Endothelial cell of umbilical vein (primary cell): ENCODE results near the gene NEK4. TPM values are rescaled to one million over a fixed set of nuclear protein-coding genes. Genes with fewer than 3 reads are reported as not detected.

Experiments used
- BruUV-seq: library from RNA; stranded (reverse); fragments of 400-500 nt; replicated peaks from 2 replicates; lab custom pipeline; 2021; lab: Mats Ljungman, UMichigan
- CTCF ChIA-PET: fragments of 300-600, 350-600 bp; sonication (Branson Sonifier 250); formaldehyde crosslinking; loops from one replicate; lab custom pipeline; 2021; ENCODE audit warnings: antibody characterized with exemption, inconsistent platforms; lab: Charles Lee
- POLR2A ChIA-PET: fragments of 300-600, 350-600 bp; sonication (Branson Sonifier 250); formaldehyde crosslinking; loops from one replicate; lab custom pipeline; 2021; ENCODE audit warnings: antibody characterized with exemption, inconsistent platforms; lab: Charles Lee
- DNase-seq: peaks from one replicate; pipeline ENCODE4 v3.0.0-alpha.2; 2011; ENCODE audit warnings: low read depth, low spot score
- FAIRE-seq: peaks from 2 replicates; lab custom pipeline; 2011; peaks lifted over from hg19 to GRCh38; lab: Jason Lieb, UNC
- H2AFZ ChIP-seq: 2 replicates; pipeline ENCODE4 v1.6.0; 2012; ENCODE audit warnings: low read depth, low read length, control low read depth, inconsistent platforms
- H3K27ac ChIP-seq: 2 replicates; pipeline ENCODE4 v1.5.1; 2011; ENCODE audit warnings: low read depth, mild to moderate bottlenecking, control low read depth, low read length, moderate library complexity; ENCODE audit not compliant: insufficient read depth
- H3K27me3 ChIP-seq, 2 experiments: 2 replicates each; pipeline versions ENCODE4 v1.6.0 to v1.6.1; 2011; ENCODE audit warnings: low read length in 2 of 2, mixed read lengths in 1 of 2; ENCODE audit not compliant: control insufficient read depth in 2 of 2, insufficient read depth in 2 of 2
- H3K36me3 ChIP-seq, 2 experiments: 2 replicates in 1 of 2; 3 replicates in 1 of 2; pipeline ENCODE4 v1.5.1; 2011; ENCODE audit warnings: low read length in 2 of 2, mild to moderate bottlenecking in 1 of 2, moderate library complexity in 1 of 2; ENCODE audit not compliant: control insufficient read depth in 2 of 2, insufficient read depth in 2 of 2; ENCODE audit errors: extremely low read depth in 1 of 2
- H3K4me1 ChIP-seq: 3 replicates; pipeline ENCODE4 v1.5.1; 2011; ENCODE audit warnings: mild to moderate bottlenecking, low read length; ENCODE audit not compliant: control insufficient read depth, insufficient read depth; ENCODE audit errors: extremely low read depth
- H3K4me2 ChIP-seq: 2 replicates; pipeline ENCODE4 v1.6.1; 2011; ENCODE audit warnings: low read length, control low read depth, mixed read lengths; ENCODE audit not compliant: insufficient read depth
- H3K4me3 ChIP-seq, 3 experiments: fragments of 200-600 bp in 1 of 3; sonication (generic), shearing (Covaris generic) in 1 of 3; replicated peaks in 1 of 3; 2 replicates each; pipeline ENCODE4 v1.5.1; 2011 to 2016; ENCODE audit warnings: control low read depth in 3 of 3, low read length in 3 of 3, mild to moderate bottlenecking in 2 of 3, inconsistent platforms in 1 of 3, low read depth in 1 of 3, moderate library complexity in 1 of 3; ENCODE audit not compliant: insufficient read depth in 1 of 3
- H3K79me2 ChIP-seq: 2 replicates; pipeline ENCODE4 v1.6.0; 2012; ENCODE audit warnings: low read length, inconsistent platforms; ENCODE audit not compliant: control insufficient read depth, insufficient read depth
- H3K9ac ChIP-seq: replicated peaks from 2 replicates; pipeline ENCODE3; 2011; ENCODE audit warnings: low read length, control low read depth; ENCODE audit not compliant: insufficient read depth; ENCODE audit errors: extremely low read depth
- H3K9me1 ChIP-seq: replicated peaks from 3 replicates; pipeline ENCODE4 v1.6.0; 2011; ENCODE audit warnings: mild to moderate bottlenecking, low read length; ENCODE audit not compliant: control insufficient read depth, insufficient read depth; ENCODE audit errors: extremely low read depth
- H3K9me3 ChIP-seq: replicated peaks from 2 replicates; pipeline ENCODE4 v1.5.1; 2012; ENCODE audit warnings: low read length, inconsistent platforms; ENCODE audit not compliant: control insufficient read depth, insufficient read depth
- H4K20me1 ChIP-seq: replicated peaks from 2 replicates; pipeline ENCODE3; 2011; ENCODE audit warnings: mild to moderate bottlenecking, low read length; ENCODE audit not compliant: control insufficient read depth, insufficient read depth; ENCODE audit errors: extremely low read depth
- EZH2 ChIP-seq: IDR thresholded peaks from 2 replicates; pipeline ENCODE4 v1.6.1; 2012; ENCODE audit warnings: borderline replicate concordance, low read depth, mild to moderate bottlenecking, moderate library complexity, low read length, inconsistent platforms; ENCODE audit not compliant: severe bottlenecking
- FOS ChIP-seq: IDR thresholded peaks from 2 replicates; pipeline ENCODE4 v1.6.1; 2011; ENCODE audit warnings: mild to moderate bottlenecking, low read length, moderate library complexity, borderline replicate concordance; ENCODE audit not compliant: insufficient read depth
- GATA2 ChIP-seq: IDR thresholded peaks from 2 replicates; pipeline ENCODE4 v1.7.0; 2011; ENCODE audit warnings: low read depth, mild to moderate bottlenecking, moderate library complexity, mixed read lengths, low read length; ENCODE audit not compliant: insufficient read length, insufficient read depth
- JUN ChIP-seq: IDR thresholded peaks from 2 replicates; pipeline ENCODE4 v1.6.1; 2011; ENCODE audit warnings: borderline replicate concordance, low read depth; ENCODE audit not compliant: insufficient read length, insufficient read depth
- MYC ChIP-seq: IDR thresholded peaks from one replicate; pipeline ENCODE4 v1.6.1; 2011; ENCODE audit warnings: mild to moderate bottlenecking, low read depth, low read length
- POLR2A ChIP-seq: IDR thresholded peaks from 2 replicates; pipeline ENCODE4 v1.6.1; 2012; ENCODE audit warnings: low read depth, mild to moderate bottlenecking, control low read depth, low read length
- POLR2AphosphoS5 ChIP-seq: IDR thresholded peaks from 2 replicates; pipeline ENCODE4 v1.6.1; 2012; ENCODE audit warnings: low read depth, mild to moderate bottlenecking, control low read depth, low read length, moderate library complexity; ENCODE audit not compliant: insufficient read depth
- dilution Hi-C: fragments of 300-500 bp; cut with MboI; formaldehyde crosslinking; loops from one replicate; pipeline ENCODE4 v1.15.0; 2019; ENCODE audit warnings: low sequenced_read_pairs; ENCODE audit not compliant: extremely low pct_ligation_motif_present
- intact Hi-C: fragments of 100-400 bp; cut with micrococcal nuclease; formaldehyde crosslinking; loops from one replicate; pipeline ENCODE4 v1.10.0; 2022
- polyA plus RNA-seq, 4 experiments: library from polyadenylated mRNA; depleted of rRNA in 3 of 4; stranded (reverse) in 3 of 4; unstranded in 1 of 4; fragments of >200 nt; gene quantifications; 2 replicates each; pipeline versions ENCODE4 v1.2.1 to v1.2.3, GENCODE V29; 2011 to 2012; ENCODE audit warnings: missing spikeins in 1 of 4
- total RNA-seq: library from RNA; stranded (reverse); gene quantifications from 2 replicates; pipeline ENCODE4 v1.2.3, GENCODE V29; 2021
- TF ChIP-seq, protein P1 (sequence below), 2 donors: IDR thresholded peaks; 1 replicate in 1 of 2; 2 replicates in 1 of 2; pipeline ENCODE4 v1.5.1; 2011; ENCODE audit warnings: low read length in 2 of 2, mild to moderate bottlenecking in 2 of 2, moderate library complexity in 2 of 2, control low read depth in 1 of 2, inconsistent platforms in 1 of 2, low read depth in 1 of 2; ENCODE audit not compliant: insufficient read depth in 1 of 2; ENCODE audit errors: extremely low read depth in 1 of 2
- TF ChIP-seq, protein P2 (sequence below): IDR thresholded peaks from 2 replicates; pipeline ENCODE4 v1.6.1; 2011; ENCODE audit not compliant: insufficient read depth, insufficient read length

NEK4 gene
- total and polyA plus RNA-seq, 2 donors (not counting 3 experiments of a cell fraction or from before 2014, with no cell fraction given), result 4.4 to 20.8 TPM

DNA sequence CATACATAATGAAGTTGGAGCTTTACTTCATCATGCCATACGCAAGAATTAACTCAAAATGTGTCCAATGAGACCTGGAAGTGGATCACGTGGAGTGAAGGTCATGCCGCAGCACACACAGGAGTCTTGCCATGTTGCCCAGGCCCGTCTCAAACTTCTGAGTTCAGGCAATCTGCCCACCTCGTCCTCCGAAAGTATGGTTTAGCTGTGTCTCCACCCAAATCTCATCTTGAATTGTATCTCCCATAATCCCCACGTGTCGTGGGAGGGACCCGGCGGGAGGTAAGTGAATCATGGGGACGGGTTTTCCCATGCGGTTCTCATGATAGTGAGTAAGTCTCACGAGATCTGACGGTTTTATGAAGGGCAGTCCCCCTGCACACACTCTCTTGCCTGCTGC, 39.1 kb downstream of the NEK4 start:
- Histone ChIP-seq H3K27ac (no peak overlapping the region), H3K36me3 (peaks cover 9 to 10% of the 10 kb centered on the region in 2 experiments), H3K4me2 (no peak overlapping the region), H3K79me2 (no peaks in the 10 kb centered on the region), H3K9me1 (no peaks in the 10 kb centered on the region), H4K20me1 (no peaks in the 10 kb centered on the region), H3K9ac (no peak overlapping the region), H3K9me3 (no peaks in the 10 kb centered on the region), H2AFZ (no peak overlapping the region), H3K4me1 (no peaks in the 10 kb centered on the region), H3K27me3 (no peaks in the 10 kb centered on the region), H3K4me3 (no peak overlapping the region)
- dilution Hi-C loops (no loop called here), intact Hi-C loops (no loop called here)
- ChIA-PET POLR2A (no interaction called here), CTCF (interaction anchor here (1.8 kb wide), 1 partner anchor 10 kb away, joined by 5 read pairs; no protein-coding TSS in a partner anchor)
- TF ChIP-seq FOS (no peak), POLR2AphosphoS5 (no peak), EZH2 (no peak), JUN (no peak), POLR2A (no peak), GATA2 (no peak), MYC (no peak)
- TF ChIP-seq, protein P1, sequence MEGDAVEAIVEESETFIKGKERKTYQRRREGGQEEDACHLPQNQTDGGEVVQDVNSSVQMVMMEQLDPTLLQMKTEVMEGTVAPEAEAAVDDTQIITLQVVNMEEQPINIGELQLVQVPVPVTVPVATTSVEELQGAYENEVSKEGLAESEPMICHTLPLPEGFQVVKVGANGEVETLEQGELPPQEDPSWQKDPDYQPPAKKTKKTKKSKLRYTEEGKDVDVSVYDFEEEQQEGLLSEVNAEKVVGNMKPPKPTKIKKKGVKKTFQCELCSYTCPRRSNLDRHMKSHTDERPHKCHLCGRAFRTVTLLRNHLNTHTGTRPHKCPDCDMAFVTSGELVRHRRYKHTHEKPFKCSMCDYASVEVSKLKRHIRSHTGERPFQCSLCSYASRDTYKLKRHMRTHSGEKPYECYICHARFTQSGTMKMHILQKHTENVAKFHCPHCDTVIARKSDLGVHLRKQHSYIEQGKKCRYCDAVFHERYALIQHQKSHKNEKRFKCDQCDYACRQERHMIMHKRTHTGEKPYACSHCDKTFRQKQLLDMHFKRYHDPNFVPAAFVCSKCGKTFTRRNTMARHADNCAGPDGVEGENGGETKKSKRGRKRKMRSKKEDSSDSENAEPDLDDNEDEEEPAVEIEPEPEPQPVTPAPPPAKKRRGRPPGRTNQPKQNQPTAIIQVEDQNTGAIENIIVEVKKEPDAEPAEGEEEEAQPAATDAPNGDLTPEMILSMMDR (IDR thresholded peaks at IDR 0.05; ENCODE audit: extremely low read depth in 1 of 2, insufficient read depth in 1 of 2, low read depth in 1 of 2, low read length in 2 of 2), result no peak
- TF ChIP-seq, protein P2, sequence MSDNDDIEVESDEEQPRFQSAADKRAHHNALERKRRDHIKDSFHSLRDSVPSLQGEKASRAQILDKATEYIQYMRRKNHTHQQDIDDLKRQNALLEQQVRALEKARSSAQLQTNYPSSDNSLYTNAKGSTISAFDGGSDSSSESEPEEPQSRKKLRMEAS, result no peak
- no peak for FAIRE-seq
- no peak for DNase-seq
- BruUV-seq, result no TSS peak
